Activated CD8-positive, alpha-beta T cell treated with anti-CD3 and anti-CD28 coated beads for 36 hours (primary cell): ENCODE results near the gene RAB1B. TPM values are rescaled to one million over a fixed set of nuclear protein-coding genes. Genes with fewer than 3 reads are reported as not detected.

ENCODE experiments used
- ATAC-seq: fragments of 200-7000 bp; cut with Tn5 transposase; one replicate; pipeline ENCODE4 v1.10.0; 2021; ENCODE audit warnings: mild to moderate bottlenecking, moderate library complexity
- CTCF ChIA-PET: fragments of 350-600 bp; sonication (Branson Sonifier 250); formaldehyde crosslinking; loops from one replicate; lab custom pipeline; 2021; ENCODE audit warnings: antibody characterized with exemption; lab: Charles Lee
- POLR2A ChIA-PET: fragments of 350-600 bp; sonication (Branson Sonifier 250); formaldehyde crosslinking; loops from one replicate; lab custom pipeline; 2021; ENCODE audit warnings: antibody characterized with exemption; lab: Charles Lee
- DNase-seq: peaks from one replicate; pipeline ENCODE4 v3.0.0-alpha.2; 2020
- H3K27ac Mint-ChIP-seq: one replicate; pipeline ENCODE4 v1.8.0; 2021; ENCODE audit warnings: mild to moderate bottlenecking, mixed read lengths
- H3K27me3 Mint-ChIP-seq: one replicate; pipeline ENCODE4 v1.8.0; 2021; ENCODE audit warnings: mixed read lengths
- H3K36me3 Mint-ChIP-seq: one replicate; pipeline ENCODE4 v1.8.0; 2021; ENCODE audit warnings: low read depth, mixed read lengths
- H3K4me1 Mint-ChIP-seq: one replicate; pipeline ENCODE4 v1.8.0; 2021; ENCODE audit warnings: low read depth, mixed read lengths
- H3K4me3 Mint-ChIP-seq: one replicate; pipeline ENCODE4 v1.8.0; 2021; ENCODE audit warnings: mild to moderate bottlenecking, moderate library complexity, mixed read lengths
- H3K9me3 Mint-ChIP-seq: one replicate; pipeline ENCODE4 v1.8.0; 2021; ENCODE audit warnings: mixed read lengths
- intact Hi-C: fragments of 100-400 bp; cut with micrococcal nuclease; formaldehyde crosslinking; loops from one replicate; pipeline ENCODE4 v1.10.0; 2022
- total RNA-seq, 2 experiments: library from RNA; stranded (reverse); gene quantifications; one replicate each; pipeline ENCODE4 v1.2.3, GENCODE V29; 2021
- TF ChIP-seq, protein P1 (sequence below): fragments of 200-600 bp; IDR thresholded peaks from one replicate; pipeline ENCODE4 v1.8.0; 2022; ENCODE audit warnings: antibody characterized with exemption, mild to moderate bottlenecking

RAB1B gene
- 10 to 100 TPM; 97.9 to 98.2 TPM for total RNA-seq

- Mint-ChIP-seq H3K27me3 (no peaks in the 10 kb centered on the region), H3K36me3 (peaks cover 43% of the 10 kb centered on the region), H3K4me1 (peaks cover 29% of the 10 kb centered on the region), H3K4me3 (peak within 1 kb of the TSS; percentile 91), H3K27ac (peak within 1 kb of the TSS; percentile 98), H3K9me3 (no peaks in the 10 kb centered on the region)
- intact Hi-C loops, result no loop called here
- ChIA-PET POLR2A (interaction anchor here (0.6 to 6.4 kb wide), 11 partner anchors 10 to 161 kb away, joined by 3 to 76 read pairs (median 5); partner anchors contain the start of genes CD248 and CNIH2), CTCF (interaction anchor here (0.9 to 7.6 kb wide), 5 partner anchors 13 to 171 kb away, joined by 3 to 37 read pairs (median 4); partner anchors contain the start of gene YIF1A)
- ATAC-seq, result peak; percentile 87
- TF ChIP-seq, protein P1, sequence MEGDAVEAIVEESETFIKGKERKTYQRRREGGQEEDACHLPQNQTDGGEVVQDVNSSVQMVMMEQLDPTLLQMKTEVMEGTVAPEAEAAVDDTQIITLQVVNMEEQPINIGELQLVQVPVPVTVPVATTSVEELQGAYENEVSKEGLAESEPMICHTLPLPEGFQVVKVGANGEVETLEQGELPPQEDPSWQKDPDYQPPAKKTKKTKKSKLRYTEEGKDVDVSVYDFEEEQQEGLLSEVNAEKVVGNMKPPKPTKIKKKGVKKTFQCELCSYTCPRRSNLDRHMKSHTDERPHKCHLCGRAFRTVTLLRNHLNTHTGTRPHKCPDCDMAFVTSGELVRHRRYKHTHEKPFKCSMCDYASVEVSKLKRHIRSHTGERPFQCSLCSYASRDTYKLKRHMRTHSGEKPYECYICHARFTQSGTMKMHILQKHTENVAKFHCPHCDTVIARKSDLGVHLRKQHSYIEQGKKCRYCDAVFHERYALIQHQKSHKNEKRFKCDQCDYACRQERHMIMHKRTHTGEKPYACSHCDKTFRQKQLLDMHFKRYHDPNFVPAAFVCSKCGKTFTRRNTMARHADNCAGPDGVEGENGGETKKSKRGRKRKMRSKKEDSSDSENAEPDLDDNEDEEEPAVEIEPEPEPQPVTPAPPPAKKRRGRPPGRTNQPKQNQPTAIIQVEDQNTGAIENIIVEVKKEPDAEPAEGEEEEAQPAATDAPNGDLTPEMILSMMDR, result no peak
- peak; percentile 100 for DNase-seq
Measured at GRCh38 chr11:66268244-66268951, at the start of gene RAB1B. Gene RAB1B, plus strand, starts transcription at chr11:66268639. Its CDS starts 41 bp downstream, at chr11:66268680.

DNA sequence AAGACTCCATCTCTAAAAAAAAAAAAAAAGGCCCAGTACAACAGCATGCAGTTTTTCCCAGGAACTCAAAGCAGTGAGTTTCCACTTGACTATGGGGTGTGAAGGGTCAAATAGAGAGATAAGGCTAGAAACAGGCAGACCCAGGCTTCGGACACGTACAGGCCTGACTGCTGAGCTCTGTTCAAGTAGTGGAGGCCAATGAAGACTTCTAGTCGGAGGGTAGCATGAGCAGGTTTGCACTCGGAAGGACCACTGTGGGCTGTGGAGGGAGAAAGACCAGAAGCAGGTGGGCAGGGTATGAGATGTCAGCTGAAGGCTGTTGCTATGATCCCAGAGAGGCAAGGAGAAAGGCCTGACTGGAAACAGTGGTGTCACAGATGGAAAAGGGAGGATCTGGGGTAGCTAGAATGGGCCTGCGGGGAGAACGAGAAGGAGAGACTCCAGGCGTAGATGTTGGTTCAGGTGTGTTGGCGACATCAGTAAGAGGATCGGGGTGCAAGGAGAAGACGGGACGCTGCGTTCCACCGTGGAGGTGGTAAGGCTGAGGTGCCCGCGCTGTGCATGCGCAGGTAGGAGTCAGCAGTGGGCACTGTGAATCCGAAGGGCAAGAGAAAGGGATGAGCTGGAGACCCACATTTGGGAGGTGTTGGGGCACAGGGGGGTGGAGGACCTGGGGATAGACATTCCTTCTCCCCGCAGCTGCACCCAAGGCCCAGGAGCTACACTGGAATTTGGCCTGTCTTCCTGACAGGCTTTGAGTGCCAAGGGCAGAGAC, 49.4 kb upstream of the RAB1B start:
- Mint-ChIP-seq H3K4me1 (peaks cover 16% of the 10 kb centered on the region), H3K36me3 (peaks cover 12% of the 10 kb centered on the region), H3K27ac (peak overlapping the region; percentile 33), H3K9me3 (no peaks in the 10 kb centered on the region), H3K27me3 (no peaks in the 10 kb centered on the region), H3K4me3 (no peak overlapping the region)
- CTCF ChIA-PET, result interaction anchor here (0.6 to 1.1 kb wide), 2 partner anchors 152 to 1603 kb away, joined by 3 read pairs; no protein-coding TSS in a partner anchor
- ATAC-seq (no peak), DNase-seq (no peak)
- intact Hi-C loops, result no loop called here
- POLR2A ChIA-PET, result interaction anchor here (0.7 kb wide), 1 partner anchor 255 kb away, joined by 3 read pairs; no protein-coding TSS in a partner anchor
- TF ChIP-seq, protein P1, result no peak

DNA sequence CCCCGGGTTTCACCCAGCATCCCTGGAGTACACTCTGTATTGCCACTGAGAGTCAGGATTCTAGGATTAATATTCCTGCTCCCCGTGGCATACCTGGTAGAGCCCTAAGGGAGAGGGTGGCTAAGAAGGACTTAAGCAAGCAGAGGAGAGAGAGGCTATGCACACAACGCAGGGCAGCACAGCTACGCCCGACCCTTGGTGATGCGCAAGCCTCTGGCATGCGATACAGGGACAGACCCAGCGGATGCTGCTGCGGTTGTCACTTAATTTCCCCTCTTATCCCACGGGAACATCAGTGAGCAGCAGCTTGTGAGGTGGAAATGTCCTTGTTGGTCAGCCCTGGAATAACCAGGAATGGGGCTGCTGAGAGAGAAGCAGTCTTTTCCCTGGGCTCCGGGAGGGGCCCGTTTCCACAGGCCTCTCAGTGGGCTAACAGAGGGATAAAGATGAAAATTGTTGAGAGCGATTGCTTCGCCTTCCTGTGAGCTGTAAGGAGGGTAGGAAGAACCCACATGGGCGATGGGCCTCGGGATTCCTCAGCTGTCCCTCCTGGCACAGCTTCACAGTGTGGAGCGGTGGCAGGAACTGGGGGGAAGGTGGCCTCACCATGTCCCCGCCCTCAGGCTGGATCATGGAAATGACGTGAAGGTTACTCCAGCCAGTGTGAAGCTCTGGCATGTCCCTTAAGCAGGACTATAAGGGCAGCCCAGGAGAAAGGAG, 48.4 kb upstream of the RAB1B start:
- no peak for DNase-seq
- no peaks in the 10 kb centered on the region for H3K27me3 Mint-ChIP-seq
- H3K27ac Mint-ChIP-seq, result no peak overlapping the region
- TF ChIP-seq, protein P1, result no peak
- H3K4me1 Mint-ChIP-seq, result peaks cover 16% of the 10 kb centered on the region
- intact Hi-C loops, result loop anchor here (5.0 kb wide), 1 partner anchor 62 kb away; no protein-coding TSS in a partner anchor
- CTCF ChIA-PET, result interaction anchor here (0.6 to 2.0 kb wide), 2 partner anchors 10 to 1602 kb away, joined by 3 to 4 read pairs; no protein-coding TSS in a partner anchor
- H3K36me3 Mint-ChIP-seq, result peaks cover 9% of the 10 kb centered on the region
- no peaks in the 10 kb centered on the region for H3K9me3 Mint-ChIP-seq
- no peak overlapping the region for H3K4me3 Mint-ChIP-seq
- ATAC-seq, result no peak
- POLR2A ChIA-PET, result no interaction called here

- peaks cover 16% of the 10 kb centered on the region for H3K4me1 Mint-ChIP-seq
- peak overlapping the region; percentile 97 for H3K27ac Mint-ChIP-seq
Measured at GRCh38 chr11:66220566-66220935, 47.9 kb upstream of the RAB1B start.

More at GRCh38 chr11:66220566-66220935, 47.9 kb upstream of the RAB1B start:
- ChIA-PET POLR2A (no interaction called here), CTCF (interaction anchor here (1.3 to 2.0 kb wide), 3 partner anchors 11 to 46 kb away, joined by 3 to 6 read pairs (median 4); no protein-coding TSS in a partner anchor)
- ATAC-seq (no peak), DNase-seq (no peak)
- intact Hi-C loops, result loop anchor here (5.0 kb wide), 1 partner anchor 62 kb away; no protein-coding TSS in a partner anchor
- H3K9me3 Mint-ChIP-seq, result no peaks in the 10 kb centered on the region
- TF ChIP-seq, protein P1, result no peak
- peaks cover 9% of the 10 kb centered on the region for H3K36me3 Mint-ChIP-seq
- no peaks in the 10 kb centered on the region for H3K27me3 Mint-ChIP-seq
- H3K4me3 Mint-ChIP-seq, result no peak overlapping the region
